Activated CD4-positive, alpha-beta memory T cell treated with anti-CD3 and anti-CD28 coated beads, Interleukin-2, amount 10 ng/mL, durations not matched to agents 7 days and 5 days (primary cell): ENCODE measurements around the gene PTPRM. TPM values are rescaled to one million over a fixed set of nuclear protein-coding genes. Genes with fewer than 3 reads are reported as not detected.
A peak's percentile ranks its signal among the peaks of the same experiment; 100 is the strongest.

ENCODE experiments used
- CTCF ChIA-PET: fragments of 350-600 bp; sonication (Branson Sonifier 250); formaldehyde crosslinking; loops from one replicate; lab custom pipeline; 2021; ENCODE audit warnings: antibody characterized with exemption, inconsistent platforms; lab: Charles Lee
- POLR2A ChIA-PET: fragments of 350-600 bp; sonication (Branson Sonifier 250); formaldehyde crosslinking; loops from one replicate; lab custom pipeline; 2021; ENCODE audit warnings: antibody characterized with exemption; lab: Charles Lee
- DNase-seq: peaks from one replicate; pipeline ENCODE4 v3.0.0-alpha.2; 2020
- H3K27ac Mint-ChIP-seq: one replicate; pipeline ENCODE4 v1.8.0; 2021; ENCODE audit warnings: mild to moderate bottlenecking, mixed read lengths
- H3K27me3 Mint-ChIP-seq: one replicate; pipeline ENCODE4 v1.8.0; 2021; ENCODE audit warnings: mixed read lengths
- H3K36me3 Mint-ChIP-seq: one replicate; pipeline ENCODE4 v1.8.0; 2021; ENCODE audit warnings: low read depth, mixed read lengths
- H3K4me1 Mint-ChIP-seq: one replicate; pipeline ENCODE4 v1.8.0; 2021; ENCODE audit warnings: mixed read lengths
- H3K4me3 Mint-ChIP-seq: one replicate; pipeline ENCODE4 v1.8.0; 2021; ENCODE audit warnings: mild to moderate bottlenecking, mixed read lengths
- H3K9me3 Mint-ChIP-seq: one replicate; pipeline ENCODE4 v1.8.0; 2021; ENCODE audit warnings: mixed read lengths
- total RNA-seq, 2 experiments: library from RNA; stranded (reverse); gene quantifications; one replicate each; pipeline ENCODE4 v1.2.3, GENCODE V29; 2021

Gene PTPRM
- total RNA-seq, 2 experiments from 2014 or later = 9.3 to 12.3 TPM

DNA sequence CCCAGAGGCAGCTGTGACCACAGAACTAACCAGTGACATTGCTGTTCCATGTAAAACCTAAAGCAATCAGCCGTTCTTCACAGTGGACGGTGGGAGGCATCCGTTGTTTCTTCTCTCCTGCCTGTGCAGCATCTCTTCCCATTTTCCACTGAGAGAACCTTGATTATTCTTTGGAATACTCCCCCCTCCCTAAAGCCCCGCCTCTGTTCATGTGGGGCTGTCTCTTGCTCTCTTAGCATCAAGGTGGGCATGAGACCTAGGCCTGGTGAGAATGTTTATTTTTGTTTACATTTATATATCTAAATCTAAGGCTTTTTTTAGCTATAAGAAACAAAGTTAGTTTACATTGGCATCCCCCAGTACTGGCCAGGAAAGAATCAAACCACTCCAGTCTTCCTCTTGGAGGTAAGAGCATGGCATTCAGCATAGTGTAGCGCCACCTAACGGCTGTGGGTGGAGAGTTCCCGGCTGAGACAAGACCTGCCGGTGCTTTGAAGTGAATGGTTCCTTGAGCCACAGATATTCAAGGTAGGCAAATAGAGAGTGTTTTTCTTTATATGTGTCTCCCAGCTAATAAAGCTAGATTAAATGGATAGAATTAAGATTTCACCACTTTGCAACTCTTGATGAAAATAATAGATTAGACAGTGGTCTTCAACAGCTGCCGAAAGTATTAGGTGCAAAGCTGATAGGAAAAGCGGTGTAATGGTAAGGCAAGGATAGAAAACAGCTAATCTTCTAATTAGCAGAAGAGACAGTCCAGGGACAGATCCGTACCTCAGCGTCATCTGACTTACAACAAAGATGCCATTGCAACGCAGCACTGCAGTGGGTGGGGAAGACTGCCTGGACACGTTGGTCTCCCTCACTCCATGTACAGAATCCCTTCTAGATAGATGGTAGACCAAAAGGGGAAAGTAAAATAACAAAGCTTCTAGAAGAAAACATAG lies 822.5 kb downstream of the PTPRM start:
- H3K4me3 Mint-ChIP-seq = no peak overlapping the region
- H3K4me1 Mint-ChIP-seq = no peaks in the 10 kb centered on the region
- no peaks in the 10 kb centered on the region for H3K9me3 Mint-ChIP-seq
- no peak overlapping the region for H3K27ac Mint-ChIP-seq
- ChIA-PET CTCF (interaction anchor here (1.0 to 1.1 kb wide), 2 partner anchors 10 to 11 kb away, joined by 3 read pairs; no protein-coding TSS in a partner anchor), POLR2A (no interaction called here)
- no peaks in the 10 kb centered on the region for H3K36me3 Mint-ChIP-seq
- H3K27me3 Mint-ChIP-seq = no peaks in the 10 kb centered on the region
- peak; percentile 37 for DNase-seq

DNA sequence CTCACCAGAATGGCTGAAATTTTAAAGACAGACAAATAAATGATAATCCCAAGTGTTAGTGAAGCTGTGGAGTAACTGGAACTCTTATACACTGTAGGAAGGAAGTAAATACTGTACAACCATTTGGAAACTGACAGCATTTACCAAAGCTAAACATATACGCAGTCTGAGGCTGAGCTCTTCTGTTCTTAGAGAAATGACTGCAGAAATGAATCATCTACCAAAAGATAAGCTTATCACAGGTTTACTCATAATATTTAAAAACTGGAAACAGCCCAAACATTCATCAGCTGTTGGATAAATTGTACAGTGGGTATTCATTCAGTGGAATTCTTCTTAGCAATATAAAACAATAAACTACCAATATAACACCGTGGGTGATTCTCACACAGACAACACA lies 824.0 kb downstream of the PTPRM start:
- Mint-ChIP-seq H3K4me3 (no peak overlapping the region), H3K27me3 (no peaks in the 10 kb centered on the region), H3K36me3 (no peaks in the 10 kb centered on the region), H3K4me1 (no peaks in the 10 kb centered on the region), H3K27ac (no peak overlapping the region), H3K9me3 (no peaks in the 10 kb centered on the region)
- no peak for DNase-seq
- ChIA-PET POLR2A (no interaction called here), CTCF (interaction anchor here (0.9 to 1.1 kb wide), 2 partner anchors 9 to 254 kb away, joined by 3 read pairs; no protein-coding TSS in a partner anchor)

DNA sequence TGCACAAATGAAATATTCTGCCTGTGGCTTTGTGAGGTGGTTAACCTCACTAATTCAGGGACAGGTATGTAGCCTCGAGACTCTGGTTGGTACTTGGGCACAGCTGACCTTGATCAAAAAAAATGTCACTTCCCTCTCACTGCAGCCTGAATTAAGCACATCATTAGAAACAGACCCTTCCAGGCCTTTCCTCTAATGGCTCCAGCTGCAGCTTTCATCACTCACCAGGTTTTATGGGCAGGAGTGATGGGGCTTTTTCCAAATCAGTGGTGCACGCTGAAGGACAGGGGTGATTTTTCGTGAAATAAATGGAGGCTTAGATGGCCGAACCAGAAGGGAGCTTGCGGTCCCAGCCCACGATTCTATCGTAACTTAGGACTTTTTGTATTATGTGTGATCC lies 829.1 kb downstream of the PTPRM start:
- Mint-ChIP-seq H3K36me3 (no peaks in the 10 kb centered on the region), H3K4me1 (no peaks in the 10 kb centered on the region), H3K27ac (no peak overlapping the region), H3K9me3 (no peaks in the 10 kb centered on the region), H3K4me3 (no peak overlapping the region), H3K27me3 (no peaks in the 10 kb centered on the region)
- ChIA-PET CTCF (no interaction called here), POLR2A (no interaction called here)
- no peak for DNase-seq

DNA sequence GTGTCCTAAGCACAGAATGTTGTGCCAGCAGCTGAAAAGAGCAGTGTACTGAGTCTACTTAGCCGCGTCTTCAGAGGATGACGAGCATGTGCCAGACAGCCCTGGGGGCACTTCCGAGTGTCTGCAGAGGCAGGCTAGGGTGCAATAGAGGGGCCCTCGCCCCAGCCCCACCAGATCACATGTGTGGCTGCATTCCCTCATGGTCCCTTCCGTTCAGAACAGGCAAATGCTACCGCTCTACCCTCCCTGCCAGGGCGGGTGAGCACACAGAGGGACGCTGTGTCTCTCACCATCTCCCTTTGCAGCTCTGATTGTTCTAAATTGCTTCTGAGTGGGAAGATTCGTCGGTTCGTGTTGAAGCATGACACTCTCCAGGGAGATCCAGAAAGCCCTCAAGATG lies 829.9 kb downstream of the PTPRM start:
- POLR2A ChIA-PET = no interaction called here
- H3K9me3 Mint-ChIP-seq = no peaks in the 10 kb centered on the region

DNA sequence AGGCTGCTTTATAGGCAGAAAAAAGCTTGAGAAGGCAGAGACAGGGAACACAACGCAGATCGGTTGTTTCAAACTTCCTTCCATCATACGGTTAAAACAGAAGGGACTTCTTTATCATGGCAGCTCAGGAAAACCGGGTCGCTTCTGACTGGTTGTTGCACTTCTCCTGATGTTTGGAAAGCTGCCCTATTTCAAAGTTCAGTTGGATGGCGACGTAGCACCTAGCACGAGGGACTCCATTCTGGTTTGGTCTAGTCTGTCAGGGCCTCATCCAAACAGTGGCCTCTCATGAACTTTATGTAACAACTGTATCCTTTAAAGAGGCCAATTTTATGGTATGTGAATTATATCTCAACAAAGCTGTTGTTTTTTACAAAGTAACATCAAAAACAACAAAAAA lies 832.0 kb downstream of the PTPRM start:
- Mint-ChIP-seq H3K4me3 (no peak overlapping the region), H3K4me1 (no peaks in the 10 kb centered on the region), H3K27ac (no peak overlapping the region), H3K9me3 (peaks cover under 1% of the 10 kb centered on the region), H3K36me3 (no peaks in the 10 kb centered on the region), H3K27me3 (no peaks in the 10 kb centered on the region)
- no peak for DNase-seq
- ChIA-PET CTCF (interaction anchor here (1.1 kb wide), 1 partner anchor 8 kb away, joined by 3 read pairs; no protein-coding TSS in a partner anchor), POLR2A (no interaction called here)

More for the DNA sequence above, 829.9 kb downstream of the PTPRM start:
- Mint-ChIP-seq H3K27me3 (no peaks in the 10 kb centered on the region), H3K27ac (no peak overlapping the region), H3K4me1 (no peaks in the 10 kb centered on the region), H3K4me3 (no peak overlapping the region), H3K36me3 (no peaks in the 10 kb centered on the region)
- no peak for DNase-seq
- CTCF ChIA-PET = no interaction called here

DNA sequence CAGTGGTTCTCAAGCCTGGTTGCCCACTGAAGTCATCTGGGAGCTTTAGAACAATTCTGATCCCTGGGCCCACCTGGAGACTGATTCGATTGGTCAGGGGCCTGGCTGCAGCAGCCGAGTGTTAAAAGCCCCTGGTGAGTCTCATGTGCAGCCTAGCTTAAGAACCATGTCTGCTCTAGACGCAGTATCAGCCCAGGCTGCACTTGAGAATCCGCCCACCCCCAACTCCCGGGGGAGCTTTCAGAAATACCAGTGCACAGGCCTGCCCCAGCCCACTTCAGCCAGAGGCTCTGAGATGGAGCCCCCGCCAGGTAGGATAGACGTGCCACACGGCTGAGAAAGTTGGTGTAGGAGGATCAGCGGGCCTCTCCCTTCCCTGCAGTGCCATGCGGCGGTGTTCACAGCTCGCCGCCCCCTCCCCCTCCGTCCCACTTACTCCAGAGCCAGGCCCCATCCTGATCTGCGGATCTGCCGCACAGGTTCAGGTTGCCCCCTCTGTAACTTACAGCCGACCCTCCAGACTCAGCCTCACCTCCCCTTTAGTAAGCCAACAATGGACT lies 833.2 kb downstream of the PTPRM start:
- Mint-ChIP-seq H3K27me3 (no peaks in the 10 kb centered on the region), H3K4me1 (no peaks in the 10 kb centered on the region), H3K9me3 (peaks cover 3% of the 10 kb centered on the region), H3K4me3 (no peak overlapping the region), H3K36me3 (no peaks in the 10 kb centered on the region), H3K27ac (no peak overlapping the region)
- no peak for DNase-seq
- ChIA-PET POLR2A (no interaction called here), CTCF (interaction anchor here (1.1 to 1.4 kb wide), 2 partner anchors 9 to 11 kb away, joined by 3 read pairs; no protein-coding TSS in a partner anchor)

DNA sequence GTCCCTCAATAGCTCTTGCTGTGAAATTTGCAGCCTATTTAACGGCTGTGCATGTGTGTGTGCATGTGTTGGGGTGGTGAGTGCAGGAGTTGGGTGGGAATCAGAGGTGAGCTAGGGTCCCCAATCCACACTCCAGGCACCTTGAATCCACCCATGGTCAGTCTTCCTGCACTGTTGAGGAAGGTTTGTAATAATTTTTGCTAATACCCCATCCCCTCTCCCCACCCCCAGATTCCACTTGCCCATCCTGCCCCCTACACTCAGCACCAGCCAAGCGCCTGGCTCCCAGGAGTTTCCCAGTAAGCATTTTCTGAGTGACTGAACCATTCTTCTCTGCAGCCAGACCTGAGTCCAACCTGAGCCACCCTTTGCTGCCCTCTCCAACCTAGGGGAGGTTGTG lies 833.7 kb downstream of the PTPRM start:
- ChIA-PET POLR2A (no interaction called here), CTCF (interaction anchor here (1.4 kb wide), 1 partner anchor 11 kb away, joined by 3 read pairs; no protein-coding TSS in a partner anchor)
- no peaks in the 10 kb centered on the region for H3K27me3 Mint-ChIP-seq
- no peak overlapping the region for H3K27ac Mint-ChIP-seq
- DNase-seq = no peak
- no peaks in the 10 kb centered on the region for H3K36me3 Mint-ChIP-seq
- H3K4me1 Mint-ChIP-seq = no peaks in the 10 kb centered on the region
- H3K9me3 Mint-ChIP-seq = peaks cover 3% of the 10 kb centered on the region
- H3K4me3 Mint-ChIP-seq = no peak overlapping the region

DNA sequence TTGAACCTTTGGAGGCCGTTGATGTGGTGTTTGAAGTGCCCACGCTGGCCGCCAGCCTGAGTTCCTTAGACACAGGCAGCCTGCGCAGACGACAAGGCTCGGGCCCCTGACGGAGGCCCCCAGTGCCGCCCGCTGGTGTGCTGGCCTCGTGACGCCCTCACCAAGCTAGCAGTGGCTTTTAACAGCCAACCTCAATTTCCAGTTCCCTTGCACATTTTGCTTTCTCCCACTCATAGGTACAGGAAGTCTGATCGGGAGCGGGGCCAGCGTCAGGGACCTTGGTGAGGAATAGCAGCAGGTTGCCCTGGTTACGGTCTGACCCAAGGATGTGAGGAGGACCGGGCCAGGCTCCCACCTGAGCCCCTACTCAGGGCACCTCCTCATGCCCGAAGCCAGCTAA lies 834.5 kb downstream of the PTPRM start:
- H3K27ac Mint-ChIP-seq = no peak overlapping the region
- H3K9me3 Mint-ChIP-seq = peaks cover 3% of the 10 kb centered on the region
- H3K4me1 Mint-ChIP-seq = no peaks in the 10 kb centered on the region
- no peak for DNase-seq
- no peaks in the 10 kb centered on the region for H3K36me3 Mint-ChIP-seq
- H3K4me3 Mint-ChIP-seq = no peak overlapping the region
- POLR2A ChIA-PET = no interaction called here
- CTCF ChIA-PET = no interaction called here
- H3K27me3 Mint-ChIP-seq = no peaks in the 10 kb centered on the region

DNA sequence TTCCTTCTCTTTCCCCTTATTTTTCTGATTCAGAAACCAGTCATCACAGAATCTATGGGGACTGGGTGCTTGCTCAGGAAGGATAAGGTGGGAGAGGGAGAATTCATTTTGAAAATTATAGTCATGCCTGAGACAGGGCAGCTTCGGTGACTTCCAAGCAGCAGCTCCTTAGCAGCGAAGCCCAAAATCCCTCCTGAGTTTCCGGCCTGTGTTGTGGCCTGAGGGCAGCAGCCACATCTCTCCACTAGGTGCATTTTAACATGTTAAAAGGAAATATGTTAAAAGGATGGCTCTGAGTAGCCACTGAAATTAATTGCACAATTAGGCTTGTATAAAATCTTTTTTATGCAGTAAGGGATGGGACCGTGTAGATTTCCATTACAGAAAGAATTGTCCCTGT lies 835.1 kb downstream of the PTPRM start:
- Mint-ChIP-seq H3K4me1 (no peaks in the 10 kb centered on the region), H3K4me3 (no peak overlapping the region), H3K36me3 (no peaks in the 10 kb centered on the region), H3K9me3 (peaks cover 4% of the 10 kb centered on the region), H3K27me3 (no peaks in the 10 kb centered on the region), H3K27ac (no peak overlapping the region)
- CTCF ChIA-PET = no interaction called here
- POLR2A ChIA-PET = no interaction called here
- no peak for DNase-seq

DNA sequence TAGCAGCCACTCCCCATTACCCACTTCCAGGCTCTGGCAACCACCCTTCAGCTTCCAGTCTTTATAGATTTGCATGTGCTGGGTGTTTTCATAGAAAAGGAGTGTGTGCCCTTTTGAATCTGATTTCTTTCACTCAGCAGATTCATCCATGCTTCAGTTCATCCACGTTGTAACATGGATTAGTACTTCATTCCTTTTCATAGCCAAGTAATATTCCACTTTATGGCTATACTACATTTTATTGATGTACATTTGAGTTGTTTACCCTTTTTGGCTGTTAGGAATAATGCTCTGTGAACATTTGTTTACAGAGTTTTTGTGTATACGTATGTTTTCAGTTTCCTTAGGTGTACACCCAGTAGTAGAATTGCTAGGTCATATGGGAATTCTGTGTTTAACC lies 836.6 kb downstream of the PTPRM start:
- DNase-seq = no peak
- Mint-ChIP-seq H3K4me3 (no peak overlapping the region), H3K27ac (no peak overlapping the region), H3K36me3 (no peaks in the 10 kb centered on the region), H3K27me3 (no peaks in the 10 kb centered on the region), H3K4me1 (no peaks in the 10 kb centered on the region), H3K9me3 (peaks cover 7% of the 10 kb centered on the region)
- ChIA-PET POLR2A (no interaction called here), CTCF (no interaction called here)

DNA sequence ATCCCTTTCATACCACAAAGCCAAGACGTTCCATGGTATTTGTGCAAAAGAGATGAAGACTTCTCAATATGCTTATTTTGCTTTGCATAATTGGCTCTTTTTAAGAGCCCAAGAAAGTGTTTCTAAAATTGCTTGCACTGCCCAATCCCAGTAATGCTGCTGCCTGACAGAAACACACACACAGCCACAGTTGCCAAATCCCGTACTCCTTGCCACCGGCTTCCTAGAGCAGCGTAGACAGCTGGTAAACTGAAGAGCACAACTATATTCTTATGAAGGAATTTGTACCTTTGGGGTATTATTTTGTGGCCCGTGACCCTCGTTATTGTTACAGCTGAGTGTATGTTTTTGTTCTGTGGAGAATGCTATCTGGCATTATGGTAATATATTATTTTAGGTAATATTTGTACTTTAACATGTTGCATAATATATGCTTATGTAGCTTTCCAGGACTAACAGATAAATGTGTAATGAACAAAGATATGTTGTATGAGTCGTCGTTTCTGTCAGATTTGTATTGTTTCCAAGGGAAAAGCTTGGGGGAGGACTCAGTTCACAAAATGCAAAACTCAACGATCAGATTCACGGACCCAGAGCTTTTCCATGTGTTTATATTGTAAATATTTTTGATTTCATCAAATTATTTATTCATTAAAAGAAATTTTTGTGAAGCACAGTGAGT lies 839.2 kb downstream of the PTPRM start:
- H3K9me3 Mint-ChIP-seq = peaks cover 10% of the 10 kb centered on the region
- H3K27me3 Mint-ChIP-seq = no peaks in the 10 kb centered on the region
- no peaks in the 10 kb centered on the region for H3K36me3 Mint-ChIP-seq
- ChIA-PET POLR2A (no interaction called here), CTCF (no interaction called here)
- no peaks in the 10 kb centered on the region for H3K4me1 Mint-ChIP-seq
- no peak overlapping the region for H3K27ac Mint-ChIP-seq
- H3K4me3 Mint-ChIP-seq = no peak overlapping the region
- DNase-seq = no peak

DNA sequence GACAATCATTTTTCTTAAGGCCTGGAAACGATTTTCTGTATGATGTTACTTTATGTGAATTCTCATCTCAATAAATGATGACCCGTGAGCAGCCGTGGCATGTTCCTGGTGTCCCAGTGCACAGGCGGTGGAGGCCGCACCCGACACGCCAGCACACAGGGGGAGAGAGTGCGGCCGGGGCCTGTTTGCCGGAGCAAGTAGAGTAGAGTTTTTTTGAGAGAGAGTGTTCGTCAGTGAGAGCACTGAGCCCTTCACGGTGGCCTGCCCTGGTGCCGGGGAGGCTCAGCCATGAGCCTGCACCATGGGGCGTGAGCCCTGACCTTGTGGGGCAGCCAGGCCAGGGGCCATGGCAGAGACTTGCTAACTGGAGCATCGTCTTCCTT lies 839.7 kb downstream of the PTPRM start:
- H3K36me3 Mint-ChIP-seq = no peaks in the 10 kb centered on the region
- H3K4me1 Mint-ChIP-seq = no peaks in the 10 kb centered on the region
- no peak for DNase-seq
- H3K27ac Mint-ChIP-seq = no peak overlapping the region
- H3K9me3 Mint-ChIP-seq = peaks cover 12% of the 10 kb centered on the region
- CTCF ChIA-PET = no interaction called here
- no peak overlapping the region for H3K4me3 Mint-ChIP-seq
- H3K27me3 Mint-ChIP-seq = no peaks in the 10 kb centered on the region
- POLR2A ChIA-PET = no interaction called here

DNA sequence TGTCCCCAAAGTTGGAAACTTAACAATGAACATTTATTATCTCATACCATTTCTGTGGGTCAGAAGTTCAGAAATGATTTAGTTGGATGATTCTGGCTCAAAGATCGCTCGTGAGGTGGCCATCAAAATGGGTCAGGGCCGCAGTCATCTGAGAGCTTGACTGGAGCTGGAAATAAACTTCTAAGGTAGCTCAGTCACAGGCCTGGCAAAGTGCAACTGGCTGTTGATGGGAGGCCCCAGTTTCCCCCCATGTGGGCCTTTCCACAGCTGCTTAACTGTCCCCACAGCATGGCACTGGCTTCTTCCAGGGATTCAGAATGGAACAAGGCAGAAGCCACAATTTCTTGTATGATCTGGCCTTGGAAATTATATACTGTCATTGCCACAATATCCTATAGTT lies 842.0 kb downstream of the PTPRM start:
- Mint-ChIP-seq H3K4me3 (no peak overlapping the region), H3K36me3 (no peaks in the 10 kb centered on the region), H3K27ac (no peak overlapping the region), H3K9me3 (peaks cover 15% of the 10 kb centered on the region), H3K4me1 (no peaks in the 10 kb centered on the region), H3K27me3 (no peaks in the 10 kb centered on the region)
- CTCF ChIA-PET = no interaction called here
- no peak for DNase-seq
- POLR2A ChIA-PET = no interaction called here
